Measurements from ENCODE around the gene ING5. TPM values are rescaled to one million over a fixed set of nuclear protein-coding genes. Genes with fewer than 3 reads are reported as not detected.

ING5 gene
- total RNA-seq, 1 experiment from 2014 or later, result 39.8 TPM

GRCh38 chr2:241656190-241656741, 45.6 kb upstream of the ING5 start:
- no peaks in the 10 kb centered on the region for H3K4me1 ChIP-seq (ENCODE audit: control insufficient read depth, insufficient read depth, low read length)
- H3K36me3 ChIP-seq (ENCODE audit: control insufficient read depth, insufficient read depth, low read length), result peaks cover 3% of the 10 kb centered on the region
- H3K27ac ChIP-seq (ENCODE audit: low read length), result no peak overlapping the region
- no peak overlapping the region for H3K4me3 ChIP-seq (ENCODE audit: low read depth in 2 of 2, low read length in 2 of 2)
- no peaks in the 10 kb centered on the region for H3K27me3 ChIP-seq (ENCODE audit: control insufficient read depth, insufficient read depth, low read length)
- POLR2A ChIA-PET, result no interaction called here
- TF ChIP-seq TCF7L2 (IDR thresholded peaks at IDR 0.05; ENCODE audit: low read depth, low read length) (no peak), SIN3A (IDR thresholded peaks at IDR 0.05; ENCODE audit: borderline replicate concordance, insufficient read depth, low read depth, low read length) (no peak), CTCF (IDR thresholded peaks at IDR 0.05) (no peak), POLR2AphosphoS5 (IDR thresholded peaks at IDR 0.05; ENCODE audit: low read depth, low read length) (no peak)
- TF ChIP-seq, protein P1, sequence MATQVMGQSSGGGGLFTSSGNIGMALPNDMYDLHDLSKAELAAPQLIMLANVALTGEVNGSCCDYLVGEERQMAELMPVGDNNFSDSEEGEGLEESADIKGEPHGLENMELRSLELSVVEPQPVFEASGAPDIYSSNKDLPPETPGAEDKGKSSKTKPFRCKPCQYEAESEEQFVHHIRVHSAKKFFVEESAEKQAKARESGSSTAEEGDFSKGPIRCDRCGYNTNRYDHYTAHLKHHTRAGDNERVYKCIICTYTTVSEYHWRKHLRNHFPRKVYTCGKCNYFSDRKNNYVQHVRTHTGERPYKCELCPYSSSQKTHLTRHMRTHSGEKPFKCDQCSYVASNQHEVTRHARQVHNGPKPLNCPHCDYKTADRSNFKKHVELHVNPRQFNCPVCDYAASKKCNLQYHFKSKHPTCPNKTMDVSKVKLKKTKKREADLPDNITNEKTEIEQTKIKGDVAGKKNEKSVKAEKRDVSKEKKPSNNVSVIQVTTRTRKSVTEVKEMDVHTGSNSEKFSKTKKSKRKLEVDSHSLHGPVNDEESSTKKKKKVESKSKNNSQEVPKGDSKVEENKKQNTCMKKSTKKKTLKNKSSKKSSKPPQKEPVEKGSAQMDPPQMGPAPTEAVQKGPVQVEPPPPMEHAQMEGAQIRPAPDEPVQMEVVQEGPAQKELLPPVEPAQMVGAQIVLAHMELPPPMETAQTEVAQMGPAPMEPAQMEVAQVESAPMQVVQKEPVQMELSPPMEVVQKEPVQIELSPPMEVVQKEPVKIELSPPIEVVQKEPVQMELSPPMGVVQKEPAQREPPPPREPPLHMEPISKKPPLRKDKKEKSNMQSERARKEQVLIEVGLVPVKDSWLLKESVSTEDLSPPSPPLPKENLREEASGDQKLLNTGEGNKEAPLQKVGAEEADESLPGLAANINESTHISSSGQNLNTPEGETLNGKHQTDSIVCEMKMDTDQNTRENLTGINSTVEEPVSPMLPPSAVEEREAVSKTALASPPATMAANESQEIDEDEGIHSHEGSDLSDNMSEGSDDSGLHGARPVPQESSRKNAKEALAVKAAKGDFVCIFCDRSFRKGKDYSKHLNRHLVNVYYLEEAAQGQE (IDR thresholded peaks at IDR 0.05; ENCODE audit: insufficient read depth in 1 of 2, low read depth in 2 of 2, low read length in 1 of 2), result no peak
- in situ Hi-C loops (cut with HindIII; ENCODE audit: low pct_unique_long_range_greater_than_20kb, low sequenced_read_pairs), result no loop called here
- ATAC-seq (no peak), DNase-seq (ENCODE audit: low read depth, low spot score) (no peak)
- BruUV-seq (replicated peaks), result no TSS peak
- CTCF ChIA-PET, result no interaction called here
- intact Hi-C loops (cut with micrococcal nuclease; ENCODE audit: unreplicated experiment), result no loop called here
- H3K9me3 ChIP-seq (ENCODE audit: control insufficient read depth, insufficient read depth, low read depth, low read length), result no peaks in the 10 kb centered on the region

DNA sequence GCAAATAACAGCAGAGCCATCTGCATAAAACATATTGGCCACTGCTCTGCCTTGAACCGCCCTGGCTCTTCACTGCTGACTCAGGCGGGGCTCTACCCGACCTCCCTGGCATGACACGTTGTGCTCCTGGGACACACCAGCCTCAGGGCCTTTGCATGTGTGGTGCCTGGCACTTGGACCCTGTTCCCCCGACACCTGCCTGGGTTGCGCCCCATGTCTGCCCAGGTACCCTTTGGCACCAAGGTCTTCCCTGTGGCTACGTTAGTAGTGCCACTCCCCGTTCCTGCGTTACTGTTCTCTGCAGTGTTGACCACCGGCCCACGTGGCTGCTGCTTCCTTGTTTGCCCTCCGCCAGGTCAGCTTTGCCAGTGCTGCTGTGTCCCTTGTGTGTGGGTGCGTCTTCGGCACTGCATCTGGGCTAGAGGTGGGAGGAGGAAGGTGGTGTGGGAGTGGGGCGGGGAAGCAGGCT, 44.0 kb upstream of the ING5 start:
- H3K9me3 ChIP-seq (ENCODE audit: control insufficient read depth, insufficient read depth, low read depth, low read length), result no peaks in the 10 kb centered on the region
- H3K4me1 ChIP-seq (ENCODE audit: control insufficient read depth, insufficient read depth, low read length), result no peaks in the 10 kb centered on the region
- TF ChIP-seq SIN3A (IDR thresholded peaks at IDR 0.05; ENCODE audit: borderline replicate concordance, insufficient read depth, low read depth, low read length) (no peak), TCF7L2 (IDR thresholded peaks at IDR 0.05; ENCODE audit: low read depth, low read length) (no peak)
- BruUV-seq (replicated peaks), result no TSS peak
- in situ Hi-C loops (cut with HindIII; ENCODE audit: low pct_unique_long_range_greater_than_20kb, low sequenced_read_pairs), result no loop called here
- H3K36me3 ChIP-seq (ENCODE audit: control insufficient read depth, insufficient read depth, low read length), result peaks cover 3% of the 10 kb centered on the region
- DNase-seq (ENCODE audit: low read depth, low spot score), result no peak
- H3K27me3 ChIP-seq (ENCODE audit: control insufficient read depth, insufficient read depth, low read length), result no peaks in the 10 kb centered on the region
- intact Hi-C loops (cut with micrococcal nuclease; ENCODE audit: unreplicated experiment), result no loop called here
- POLR2A ChIA-PET, result interaction anchor here (0.6 kb wide), 1 partner anchor 431 kb away, joined by 4 read pairs; no protein-coding TSS in a partner anchor
- H3K4me3 ChIP-seq (ENCODE audit: low read depth in 2 of 2, low read length in 2 of 2), result no peak overlapping the region
- no peak for ATAC-seq
- CTCF ChIA-PET, result no interaction called here
- H3K27ac ChIP-seq (ENCODE audit: low read length), result no peak overlapping the region

- ChIA-PET CTCF (interaction anchor here (0.5 to 0.7 kb wide), 3 partner anchors 146 to 256 kb away, joined by 3 to 4 read pairs (median 4); partner anchors contain the start of gene RTP5), POLR2A (no interaction called here)
- H3K4me3 ChIP-seq (ENCODE audit: low read depth in 2 of 2, low read length in 2 of 2), result no peak overlapping the region
- in situ Hi-C loops (cut with HindIII; ENCODE audit: low pct_unique_long_range_greater_than_20kb, low sequenced_read_pairs) (no loop called here), intact Hi-C loops (cut with micrococcal nuclease; ENCODE audit: unreplicated experiment) (no loop called here)
- H3K9me3 ChIP-seq (ENCODE audit: control insufficient read depth, insufficient read depth, low read depth, low read length), result no peaks in the 10 kb centered on the region
- peaks cover 3% of the 10 kb centered on the region for H3K36me3 ChIP-seq (ENCODE audit: control insufficient read depth, insufficient read depth, low read length)
- DNase-seq (ENCODE audit: low read depth, low spot score) (no peak), ATAC-seq (no peak)
- no peaks in the 10 kb centered on the region for H3K4me1 ChIP-seq (ENCODE audit: control insufficient read depth, insufficient read depth, low read length)
- BruUV-seq (replicated peaks), result no TSS peak
- TF ChIP-seq CTCF (IDR thresholded peaks at IDR 0.05) (no peak), TCF7L2 (IDR thresholded peaks at IDR 0.05; ENCODE audit: low read depth, low read length) (no peak), POLR2AphosphoS5 (IDR thresholded peaks at IDR 0.05; ENCODE audit: low read depth, low read length) (no peak), SIN3A (IDR thresholded peaks at IDR 0.05; ENCODE audit: borderline replicate concordance, insufficient read depth, low read depth, low read length) (no peak)
- TF ChIP-seq, protein P1 (IDR thresholded peaks at IDR 0.05; ENCODE audit: insufficient read depth in 1 of 2, low read depth in 2 of 2, low read length in 1 of 2), result no peak
- H3K27ac ChIP-seq (ENCODE audit: low read length), result no peak overlapping the region
- H3K27me3 ChIP-seq (ENCODE audit: control insufficient read depth, insufficient read depth, low read length), result no peaks in the 10 kb centered on the region
Observed at GRCh38 chr2:241658296-241658695, 43.5 kb upstream of the ING5 start.

Data from Panc1 (cell line).